GM12873 (cell line): ENCODE data around the gene GGPS1.

Source experiments
- TF ChIP-seq, protein P1 (sequence below): IDR thresholded peaks from 2 replicates; pipeline ENCODE4 v1.5.1; 2012; ENCODE audit warnings: low read depth, mild to moderate bottlenecking, moderate library complexity, low read length, control low read depth; ENCODE audit not compliant: insufficient read depth; ENCODE audit errors: missing control alignments

Gene GGPS1

DNA sequence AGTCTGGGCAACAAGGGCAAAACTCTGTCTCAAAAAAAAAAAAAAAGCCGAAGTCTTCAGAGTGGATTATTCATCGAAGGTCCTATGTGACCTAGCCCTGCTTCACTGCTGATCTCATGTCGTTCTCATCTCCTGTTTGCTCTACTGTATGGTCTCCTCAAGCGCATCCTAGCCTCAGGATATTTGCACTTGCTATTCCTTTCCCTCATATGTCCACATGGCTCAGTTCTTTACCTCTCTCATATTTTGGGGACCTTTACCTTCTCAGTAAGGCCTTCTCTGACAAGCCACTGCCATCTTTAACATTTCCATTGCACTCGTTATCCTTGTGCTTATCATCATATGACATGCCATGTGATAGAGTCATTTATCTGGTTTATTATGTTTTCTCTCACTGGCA is 41.4 kb downstream of the GGPS1 start:
- TF ChIP-seq, protein P1, sequence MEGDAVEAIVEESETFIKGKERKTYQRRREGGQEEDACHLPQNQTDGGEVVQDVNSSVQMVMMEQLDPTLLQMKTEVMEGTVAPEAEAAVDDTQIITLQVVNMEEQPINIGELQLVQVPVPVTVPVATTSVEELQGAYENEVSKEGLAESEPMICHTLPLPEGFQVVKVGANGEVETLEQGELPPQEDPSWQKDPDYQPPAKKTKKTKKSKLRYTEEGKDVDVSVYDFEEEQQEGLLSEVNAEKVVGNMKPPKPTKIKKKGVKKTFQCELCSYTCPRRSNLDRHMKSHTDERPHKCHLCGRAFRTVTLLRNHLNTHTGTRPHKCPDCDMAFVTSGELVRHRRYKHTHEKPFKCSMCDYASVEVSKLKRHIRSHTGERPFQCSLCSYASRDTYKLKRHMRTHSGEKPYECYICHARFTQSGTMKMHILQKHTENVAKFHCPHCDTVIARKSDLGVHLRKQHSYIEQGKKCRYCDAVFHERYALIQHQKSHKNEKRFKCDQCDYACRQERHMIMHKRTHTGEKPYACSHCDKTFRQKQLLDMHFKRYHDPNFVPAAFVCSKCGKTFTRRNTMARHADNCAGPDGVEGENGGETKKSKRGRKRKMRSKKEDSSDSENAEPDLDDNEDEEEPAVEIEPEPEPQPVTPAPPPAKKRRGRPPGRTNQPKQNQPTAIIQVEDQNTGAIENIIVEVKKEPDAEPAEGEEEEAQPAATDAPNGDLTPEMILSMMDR: no peak

- TF ChIP-seq, protein P1: no peak
Measured at GRCh38 chr1:235375919-235376605, 47.7 kb downstream of the GGPS1 start.

DNA sequence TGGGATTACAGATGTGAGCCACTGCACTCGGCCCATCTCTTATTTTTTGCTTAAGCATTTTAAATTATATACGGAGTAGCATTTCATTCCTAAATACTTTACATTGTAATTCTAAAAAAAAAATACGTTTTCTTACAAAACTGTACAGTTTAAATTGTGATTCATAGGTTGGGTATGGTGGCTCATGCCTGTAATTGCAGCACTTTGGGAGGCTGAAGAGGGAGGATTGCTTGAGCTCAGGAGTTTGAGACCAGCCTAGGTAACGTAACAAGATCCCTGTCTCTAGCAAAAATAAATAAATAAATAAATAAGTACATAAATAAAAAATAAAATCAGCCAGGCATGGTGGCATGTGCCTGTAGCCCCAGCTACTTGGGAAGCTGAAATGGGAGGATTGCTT is 63.5 kb downstream of the GGPS1 start:
- TF ChIP-seq, protein P1: no peak
